HG02642 (cell line): ENCODE measurements around the gene VPS13C.
A peak's percentile ranks its signal among the peaks of the same experiment; 100 is the strongest.

Experiments used
- ATAC-seq: cut with Tn5 transposase; IDR thresholded peaks from one replicate; pipeline ENCODE4 v1.9.1; 2021; ENCODE audit warnings: mild to moderate bottlenecking; ENCODE audit not compliant: unreplicated experiment, poor library complexity

The VPS13C gene

DNA sequence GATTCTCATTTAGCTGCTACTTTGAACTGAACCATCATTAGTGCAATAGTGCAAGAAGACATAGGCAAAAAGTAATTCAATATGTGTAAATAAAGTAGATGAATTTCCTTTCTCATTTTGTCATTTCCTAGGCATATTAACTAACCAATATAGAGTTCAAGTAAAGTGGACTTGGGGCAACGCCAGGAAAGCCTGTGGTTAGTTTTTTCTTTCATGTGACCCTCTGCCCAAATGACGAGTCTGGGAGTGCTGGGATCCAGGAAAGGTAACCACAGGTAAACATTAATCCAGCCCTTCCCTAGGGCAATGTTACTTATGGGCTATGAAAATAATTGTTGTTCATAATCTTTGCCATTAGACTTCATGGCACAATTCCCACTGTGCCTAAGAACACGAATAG, 181.0 kb downstream of the VPS13C start:
- ATAC-seq, result no peak

DNA sequence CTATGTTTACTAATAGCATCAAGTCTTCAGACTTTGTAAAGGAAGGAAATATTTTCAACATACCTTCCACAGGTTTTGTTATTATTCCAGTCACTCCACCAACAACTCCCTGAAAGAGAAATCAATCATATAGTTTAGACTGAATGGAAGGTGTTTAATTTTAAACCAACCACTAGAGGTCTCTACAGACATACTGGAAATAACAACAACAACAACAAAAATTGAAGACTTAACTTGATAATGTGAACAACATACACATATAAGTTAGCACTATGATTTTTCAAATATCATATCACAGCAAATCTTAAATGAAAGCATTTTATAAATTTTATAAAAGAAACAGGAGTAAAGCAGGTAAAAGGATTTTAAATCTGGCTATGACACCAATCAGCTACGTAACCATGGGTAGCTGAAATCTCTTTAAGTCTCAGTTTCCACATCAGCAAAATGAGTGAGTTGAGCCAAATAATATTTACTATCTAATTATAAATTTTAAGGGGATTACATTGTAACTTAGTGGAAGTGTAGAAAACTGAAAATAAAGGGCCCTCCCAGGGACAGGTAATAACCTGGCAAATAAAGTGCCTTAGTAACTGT, 188.2 kb downstream of the VPS13C start:
- ATAC-seq, result no peak

GRCh38 chr15:61869656-61870055, 190.6 kb downstream of the VPS13C start:
- ATAC-seq, result no peak

DNA sequence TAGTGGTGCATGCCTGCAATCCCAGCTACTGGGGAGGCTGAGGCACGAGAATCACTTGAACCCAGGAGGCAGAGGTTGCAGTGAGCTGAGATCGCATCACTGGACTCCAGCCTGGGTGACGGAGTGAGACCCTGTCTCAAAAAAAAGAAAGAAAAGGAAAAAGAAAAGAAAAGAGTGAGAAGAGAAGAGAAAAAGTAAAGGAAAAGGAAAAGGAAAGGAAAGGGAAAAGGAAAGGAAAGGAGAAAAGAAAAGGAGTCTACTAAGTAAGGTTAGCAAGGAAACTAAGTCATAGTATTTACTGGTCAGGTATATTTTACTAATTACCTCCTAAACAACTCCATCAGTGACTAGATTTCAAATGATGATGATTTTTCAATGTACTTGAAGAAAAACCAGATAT, 198.3 kb downstream of the VPS13C start:
- no peak for ATAC-seq

DNA sequence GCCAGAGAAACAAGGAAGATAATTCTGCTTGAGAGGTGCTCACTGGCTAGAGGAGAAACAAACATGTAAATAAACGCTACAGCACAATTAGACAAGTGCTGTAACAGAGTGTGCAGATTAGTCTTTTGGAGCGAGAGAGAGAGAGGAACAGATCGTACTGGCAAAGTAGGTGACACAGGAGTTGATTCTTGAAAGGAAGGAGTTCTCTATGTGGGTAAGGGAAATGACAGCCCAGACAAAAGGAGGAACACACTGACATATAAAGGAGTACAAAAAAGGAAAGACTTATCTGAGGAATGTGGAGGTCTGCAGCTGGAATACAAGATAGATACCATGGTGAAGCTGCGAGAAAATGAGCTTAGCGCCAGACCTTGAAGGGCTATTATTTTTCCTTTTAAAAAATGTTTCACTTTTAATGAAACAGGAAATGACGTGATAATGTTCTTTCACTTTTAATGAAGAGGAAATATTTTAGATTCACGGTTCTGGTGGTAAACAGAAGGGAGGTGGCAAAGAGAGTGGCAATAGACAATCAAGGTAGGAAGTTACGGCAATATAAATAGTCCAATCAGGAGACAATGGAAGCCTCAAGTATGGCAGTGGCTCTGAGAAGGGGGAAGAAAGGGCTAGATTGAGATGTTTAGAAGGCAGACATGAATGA, 202.9 kb downstream of the VPS13C start:
- ATAC-seq, result no peak

- ATAC-seq, result no peak
Measured at GRCh38 chr15:61856295-61856694, 204.0 kb downstream of the VPS13C start.

GRCh38 chr15:61853195-61853594, 207.1 kb downstream of the VPS13C start:
- ATAC-seq, result no peak

- ATAC-seq, result no peak
Measured at GRCh38 chr15:61851955-61852354, 208.3 kb downstream of the VPS13C start.

GRCh38 chr15:61849447-61849846, 210.8 kb downstream of the VPS13C start:
- no peak for ATAC-seq

DNA sequence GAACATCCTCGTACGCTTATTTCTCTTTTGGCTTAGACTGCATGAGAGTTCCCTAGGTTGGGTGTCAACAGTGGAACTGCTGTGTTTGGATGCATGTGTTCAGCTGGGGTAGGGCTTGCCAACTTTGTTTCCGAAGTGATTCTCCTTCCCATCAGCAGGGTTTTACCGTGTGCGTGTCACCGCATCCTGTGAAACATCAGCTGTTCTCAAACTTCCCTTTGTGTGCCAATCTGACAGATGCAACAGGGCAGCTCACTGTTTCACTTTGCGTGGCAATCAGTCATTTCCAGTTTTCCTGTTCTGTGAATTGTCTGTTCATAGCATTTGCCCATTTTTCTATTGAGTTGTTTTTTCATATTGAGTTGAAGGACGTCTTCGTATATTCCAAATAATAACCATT, 218.8 kb downstream of the VPS13C start:
- no peak for ATAC-seq

DNA sequence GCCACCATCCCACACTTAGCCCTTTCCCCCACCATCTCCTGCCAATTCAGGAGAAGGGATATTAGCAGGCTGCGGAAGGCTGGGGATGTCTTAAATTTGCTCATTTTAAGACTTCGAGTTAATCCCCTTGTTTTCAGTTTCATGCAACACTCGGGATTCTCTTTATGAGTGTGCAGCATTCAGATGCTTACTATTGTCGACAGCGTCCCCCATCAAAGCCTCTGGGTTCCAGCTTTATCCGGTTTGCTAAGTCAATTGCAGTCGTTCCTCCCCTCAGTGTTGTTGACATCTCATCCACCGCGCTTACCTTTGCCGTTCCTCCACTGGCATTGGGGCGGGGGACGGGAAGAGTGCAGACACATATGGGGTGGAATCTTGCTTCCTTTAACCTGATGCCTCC, 220.2 kb downstream of the VPS13C start:
- ATAC-seq, result no peak

DNA sequence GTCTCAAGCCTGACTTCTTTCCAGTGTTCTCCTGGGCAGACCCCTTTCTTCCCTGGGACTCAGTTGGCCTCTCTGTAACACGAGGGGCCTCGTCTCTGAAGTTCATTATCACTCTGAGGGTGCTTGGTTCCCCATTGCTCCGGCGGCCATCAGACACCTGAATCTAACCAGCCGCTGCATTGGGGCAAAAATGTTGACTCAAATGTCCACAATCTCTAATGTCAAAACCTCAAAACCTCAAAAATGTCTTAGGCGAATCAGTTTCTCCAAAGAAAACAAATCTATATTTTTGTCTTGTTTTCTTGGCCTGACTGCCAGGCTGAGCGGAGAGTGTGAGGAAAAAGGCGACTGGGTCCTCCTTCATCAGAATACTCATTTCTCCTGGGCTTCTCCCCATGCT, 220.7 kb downstream of the VPS13C start:
- ATAC-seq, result no peak

- no peak for ATAC-seq
Measured at GRCh38 chr15:61835496-61836106, 224.6 kb downstream of the VPS13C start.

DNA sequence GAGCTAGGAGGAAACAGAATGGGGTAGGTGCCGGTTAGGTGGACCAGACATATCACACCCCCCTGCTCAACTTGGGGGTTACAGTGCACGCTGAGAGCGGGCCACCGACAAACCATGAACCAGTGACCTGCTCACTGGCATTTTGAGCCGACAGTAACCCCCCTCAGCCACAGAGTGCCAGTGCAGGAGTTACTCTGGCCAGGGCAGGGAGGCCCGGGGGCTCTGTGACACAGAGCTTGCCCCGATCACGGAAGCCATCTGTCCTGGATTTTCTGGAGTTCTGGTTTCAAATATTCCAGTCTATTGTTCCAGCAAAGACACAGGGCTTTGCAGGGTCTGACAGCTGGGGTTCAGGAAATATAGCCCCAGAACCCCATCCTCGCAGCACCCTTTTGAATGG, 225.2 kb downstream of the VPS13C start:
- no peak for ATAC-seq

- peak; percentile 75 for ATAC-seq
Measured at GRCh38 chr15:61834076-61834697, 226.1 kb downstream of the VPS13C start.

DNA sequence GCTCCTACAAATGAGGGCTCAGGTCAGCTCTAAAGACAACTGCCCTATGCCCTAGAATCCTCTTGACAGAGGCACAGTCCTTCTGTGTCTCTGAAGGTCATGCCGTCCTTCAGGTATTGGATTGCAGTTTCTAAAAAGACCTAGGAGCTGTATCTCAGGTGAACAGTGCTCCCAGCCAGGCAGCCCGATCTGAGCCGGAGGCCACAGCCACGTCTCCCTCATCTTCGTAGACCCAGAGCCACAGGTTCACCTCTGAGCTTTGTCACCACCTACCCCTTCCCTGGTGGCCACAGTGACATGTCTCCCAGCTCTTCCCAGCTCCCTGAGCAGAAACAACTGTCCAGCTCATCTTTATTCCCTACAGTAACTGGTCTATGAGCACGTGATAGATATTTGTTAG, 228.0 kb downstream of the VPS13C start:
- ATAC-seq, result no peak

- ATAC-seq, result no peak
Measured at GRCh38 chr15:61831505-61831921, 228.7 kb downstream of the VPS13C start.

- no peak for ATAC-seq
Measured at GRCh38 chr15:61830536-61831330, 229.5 kb downstream of the VPS13C start.

GRCh38 chr15:61829514-61829889, 230.7 kb downstream of the VPS13C start:
- ATAC-seq, result no peak

- no peak for ATAC-seq
Measured at GRCh38 chr15:61828860-61829513, 231.3 kb downstream of the VPS13C start.
